ENCODE measurements around the gene IGSF8.

Gene IGSF8

DNA sequence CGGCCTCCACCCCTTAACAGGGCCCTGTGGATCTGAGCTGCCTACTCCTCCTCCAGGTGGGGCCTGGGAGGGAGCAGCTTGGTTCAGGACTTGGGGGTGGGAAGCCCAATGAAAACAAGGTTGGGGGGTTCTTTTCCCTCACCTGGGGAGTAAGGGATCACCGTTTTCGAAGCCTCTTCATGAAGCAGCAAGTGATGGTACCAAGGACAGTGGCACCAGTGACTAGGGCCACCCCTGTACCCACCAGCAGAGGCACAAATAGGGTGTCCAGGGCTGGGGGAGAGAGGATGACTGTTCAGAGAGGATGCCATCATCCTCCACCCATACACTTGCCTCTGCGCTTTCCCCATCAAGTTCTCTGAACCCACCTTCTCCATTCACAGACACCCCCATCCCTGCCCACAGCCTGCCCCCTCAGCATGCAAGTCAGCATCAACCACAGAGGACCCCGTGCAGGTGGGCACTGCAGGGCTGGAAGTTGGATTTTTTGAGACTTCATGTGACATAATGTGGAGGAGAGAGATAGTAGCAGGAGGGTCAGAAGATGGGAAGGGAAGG lies 6.7 kb downstream of the IGSF8 start:
- Mint-ChIP-seq H3K4me1 (ENCODE audit: low read depth) (peaks cover 20% of the 10 kb centered on the region), H3K36me3 (ENCODE audit: low read depth) (peaks cover 12% of the 10 kb centered on the region), H3K4me3 (no peak overlapping the region), H3K9me3 (no peaks in the 10 kb centered on the region), H3K27me3 (no peaks in the 10 kb centered on the region), H3K27ac (no peak overlapping the region)

DNA sequence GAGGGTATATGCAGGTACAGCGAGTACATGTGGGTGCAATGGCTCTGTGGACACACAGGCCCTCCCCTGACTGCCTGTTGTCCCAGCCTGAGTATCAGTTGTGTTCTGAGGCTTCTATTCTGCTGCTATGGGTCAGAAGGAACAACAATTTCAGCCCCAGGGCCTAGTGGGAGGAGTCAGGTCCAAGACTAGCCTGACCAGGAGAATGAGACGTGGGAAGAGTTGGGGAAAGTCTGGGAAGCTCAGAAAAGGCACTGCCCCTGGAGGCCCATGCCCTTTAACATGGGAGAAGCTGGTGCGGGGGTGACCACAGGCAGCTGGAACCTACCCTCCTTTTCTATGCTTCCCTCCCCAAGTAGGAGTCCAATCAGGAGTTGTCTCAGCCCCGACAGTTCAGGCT lies 7.7 kb downstream of the IGSF8 start:
- no peaks in the 10 kb centered on the region for H3K27me3 Mint-ChIP-seq
- H3K4me1 Mint-ChIP-seq (ENCODE audit: low read depth) = peaks cover 11% of the 10 kb centered on the region
- H3K4me3 Mint-ChIP-seq = no peak overlapping the region
- H3K36me3 Mint-ChIP-seq (ENCODE audit: low read depth) = peaks cover 13% of the 10 kb centered on the region
- no peak overlapping the region for H3K27ac Mint-ChIP-seq
- no peaks in the 10 kb centered on the region for H3K9me3 Mint-ChIP-seq

GRCh38 chr1:160089883-160090282 lies 8.5 kb downstream of the IGSF8 start:
- H3K4me1 Mint-ChIP-seq (ENCODE audit: low read depth) = peaks cover 8% of the 10 kb centered on the region
- H3K27ac Mint-ChIP-seq = no peak overlapping the region
- no peak overlapping the region for H3K4me3 Mint-ChIP-seq
- H3K9me3 Mint-ChIP-seq = no peaks in the 10 kb centered on the region
- H3K27me3 Mint-ChIP-seq = no peaks in the 10 kb centered on the region
- H3K36me3 Mint-ChIP-seq (ENCODE audit: low read depth) = peaks cover 19% of the 10 kb centered on the region

DNA sequence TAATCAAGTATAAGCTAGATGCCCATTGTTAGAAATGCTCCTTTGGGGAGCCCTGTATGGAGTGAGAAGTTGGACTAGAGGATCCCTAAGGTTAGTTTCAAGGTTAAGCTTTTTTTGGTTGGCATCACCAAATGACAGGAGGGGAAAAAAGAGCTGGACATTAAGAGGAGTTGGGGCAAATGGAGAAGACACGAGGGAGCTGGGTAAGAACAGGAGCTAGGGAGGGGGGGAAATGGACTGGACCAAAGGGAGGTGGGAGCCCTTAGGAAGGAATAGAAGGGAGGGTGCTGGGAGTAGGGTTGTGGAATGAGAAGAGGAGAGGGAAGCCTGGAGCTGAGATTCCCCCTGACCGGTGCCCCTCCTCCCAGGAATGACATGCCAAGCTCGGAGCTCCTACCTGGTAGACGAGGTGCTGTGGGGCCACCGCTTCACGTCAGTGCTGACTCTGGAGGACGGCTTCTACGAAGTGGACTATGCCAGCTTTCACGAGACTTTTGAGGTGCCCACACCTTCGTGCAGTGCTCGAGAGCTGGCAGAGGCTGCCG lies 11.2 kb downstream of the IGSF8 start:
- H3K27ac Mint-ChIP-seq = no peak overlapping the region
- H3K9me3 Mint-ChIP-seq = no peaks in the 10 kb centered on the region
- peaks cover 5% of the 10 kb centered on the region for H3K4me1 Mint-ChIP-seq (ENCODE audit: low read depth)
- H3K27me3 Mint-ChIP-seq = peaks cover 11% of the 10 kb centered on the region
- peaks cover 19% of the 10 kb centered on the region for H3K36me3 Mint-ChIP-seq (ENCODE audit: low read depth)
- H3K4me3 Mint-ChIP-seq = no peak overlapping the region

DNA sequence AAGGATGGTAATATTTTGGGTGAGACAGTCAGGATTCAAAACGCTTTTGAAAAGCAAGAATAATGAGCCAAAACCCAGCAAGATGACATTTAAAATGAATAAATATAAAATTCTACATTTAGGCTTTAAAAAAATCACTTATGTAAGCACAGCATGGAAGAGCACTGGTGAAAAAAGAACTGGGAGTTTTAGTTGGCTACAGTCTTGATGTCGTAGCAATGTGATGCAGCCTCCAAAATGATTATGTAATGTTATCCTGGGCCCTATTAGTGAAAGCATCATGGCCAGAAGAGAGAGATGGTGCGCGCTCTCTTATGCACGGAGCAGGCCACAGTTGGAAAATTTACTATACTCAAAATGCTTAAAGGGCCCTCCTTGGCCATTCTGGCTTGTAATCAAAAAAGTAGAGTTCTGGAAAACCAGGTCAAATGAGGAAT lies 11.9 kb downstream of the IGSF8 start:
- Mint-ChIP-seq H3K27me3 (peaks cover 18% of the 10 kb centered on the region), H3K4me3 (no peak overlapping the region), H3K36me3 (ENCODE audit: low read depth) (peaks cover 15% of the 10 kb centered on the region), H3K9me3 (no peaks in the 10 kb centered on the region), H3K27ac (no peak overlapping the region), H3K4me1 (ENCODE audit: low read depth) (peaks cover 5% of the 10 kb centered on the region)

DNA sequence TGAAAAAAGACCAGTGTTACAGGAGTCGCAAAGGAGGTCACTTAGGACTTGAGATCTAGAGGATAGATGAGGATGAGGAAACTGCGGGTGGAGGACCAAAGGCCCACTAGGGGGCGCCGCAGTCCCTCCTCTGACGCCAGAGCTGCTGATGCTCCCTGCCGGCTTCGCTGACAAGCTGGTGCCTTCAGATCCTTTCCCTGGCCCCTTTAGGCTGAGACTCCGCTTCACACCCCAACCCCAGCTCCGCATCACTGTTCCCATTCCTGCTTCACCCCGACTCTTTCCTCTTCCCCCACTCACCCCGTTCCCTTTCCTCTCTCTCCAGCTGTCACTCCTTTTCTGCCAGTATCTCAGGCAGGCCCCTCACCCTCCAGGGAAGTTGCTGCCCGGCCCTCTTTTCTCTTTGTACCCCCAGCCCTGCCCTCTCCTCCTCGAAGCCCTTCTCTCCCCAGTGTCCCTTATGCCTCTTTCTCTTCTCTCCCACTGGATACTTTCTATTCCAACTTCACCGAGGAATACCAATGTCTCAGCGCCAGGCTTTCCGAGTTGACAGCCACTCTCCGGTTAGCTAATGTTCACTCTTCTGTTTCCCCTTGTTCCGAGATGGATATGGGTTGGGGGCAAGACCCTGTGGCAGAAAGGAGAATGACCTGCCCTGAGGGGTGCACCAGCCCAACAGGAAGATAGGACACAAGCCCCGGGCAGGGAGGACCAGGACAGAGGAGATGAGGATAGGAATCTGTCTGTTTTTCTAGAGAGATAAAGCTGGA lies 12.5 kb downstream of the IGSF8 start:
- Mint-ChIP-seq H3K27me3 (peaks cover 23% of the 10 kb centered on the region), H3K4me1 (ENCODE audit: low read depth) (peaks cover 10% of the 10 kb centered on the region), H3K27ac (no peak overlapping the region), H3K36me3 (ENCODE audit: low read depth) (peaks cover 15% of the 10 kb centered on the region), H3K9me3 (no peaks in the 10 kb centered on the region), H3K4me3 (no peak overlapping the region)

GRCh38 chr1:160084771-160085321 lies 13.6 kb downstream of the IGSF8 start:
- Mint-ChIP-seq H3K36me3 (ENCODE audit: low read depth) (peaks cover 15% of the 10 kb centered on the region), H3K27me3 (peaks cover 32% of the 10 kb centered on the region), H3K4me3 (no peak overlapping the region), H3K4me1 (ENCODE audit: low read depth) (peaks cover 20% of the 10 kb centered on the region), H3K27ac (no peak overlapping the region), H3K9me3 (no peaks in the 10 kb centered on the region)

DNA sequence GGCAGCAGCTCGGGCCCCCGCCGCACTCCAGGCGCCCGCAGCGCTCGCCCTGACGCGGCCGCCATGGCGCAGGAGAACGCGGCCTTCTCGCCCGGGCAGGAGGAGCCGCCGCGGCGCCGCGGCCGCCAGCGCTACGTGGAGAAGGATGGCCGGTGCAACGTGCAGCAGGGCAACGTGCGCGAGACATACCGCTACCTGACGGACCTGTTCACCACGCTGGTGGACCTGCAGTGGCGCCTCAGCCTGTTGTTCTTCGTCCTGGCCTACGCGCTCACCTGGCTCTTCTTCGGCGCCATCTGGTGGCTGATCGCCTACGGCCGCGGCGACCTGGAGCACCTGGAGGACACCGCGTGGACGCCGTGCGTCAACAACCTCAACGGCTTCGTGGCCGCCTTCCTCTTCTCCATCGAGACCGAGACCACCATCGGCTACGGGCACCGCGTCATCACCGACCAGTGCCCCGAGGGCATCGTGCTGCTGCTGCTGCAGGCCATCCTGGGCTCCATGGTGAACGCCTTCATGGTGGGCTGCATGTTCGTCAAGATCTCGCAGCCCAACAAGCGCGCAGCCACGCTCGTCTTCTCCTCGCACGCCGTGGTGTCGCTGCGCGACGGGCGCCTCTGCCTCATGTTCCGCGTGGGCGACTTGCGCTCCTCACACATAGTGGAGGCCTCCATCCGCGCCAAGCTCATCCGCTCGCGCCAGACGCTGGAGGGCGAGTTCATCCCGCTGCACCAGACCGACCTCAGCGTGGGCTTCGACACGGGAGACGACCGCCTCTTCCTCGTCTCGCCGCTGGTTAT lies 14.2 kb downstream of the IGSF8 start:
- H3K27ac Mint-ChIP-seq = no peak overlapping the region
- H3K9me3 Mint-ChIP-seq = no peaks in the 10 kb centered on the region
- H3K36me3 Mint-ChIP-seq (ENCODE audit: low read depth) = peaks cover 14% of the 10 kb centered on the region
- H3K4me1 Mint-ChIP-seq (ENCODE audit: low read depth) = peaks cover 23% of the 10 kb centered on the region
- peak overlapping the region; percentile 49 for H3K4me3 Mint-ChIP-seq
- H3K27me3 Mint-ChIP-seq = peaks cover 37% of the 10 kb centered on the region

- H3K9me3 Mint-ChIP-seq = no peaks in the 10 kb centered on the region
- H3K4me1 Mint-ChIP-seq (ENCODE audit: low read depth) = peaks cover 27% of the 10 kb centered on the region
- H3K36me3 Mint-ChIP-seq (ENCODE audit: low read depth) = peaks cover 7% of the 10 kb centered on the region
- no peak overlapping the region for H3K4me3 Mint-ChIP-seq
- no peak overlapping the region for H3K27ac Mint-ChIP-seq
- H3K27me3 Mint-ChIP-seq = peaks cover 45% of the 10 kb centered on the region
Observed at GRCh38 chr1:160082926-160083325, 15.5 kb downstream of the IGSF8 start.

- peaks cover 7% of the 10 kb centered on the region for H3K36me3 Mint-ChIP-seq (ENCODE audit: low read depth)
- H3K4me3 Mint-ChIP-seq = no peak overlapping the region
- H3K4me1 Mint-ChIP-seq (ENCODE audit: low read depth) = peaks cover 27% of the 10 kb centered on the region
- peaks cover 45% of the 10 kb centered on the region for H3K27me3 Mint-ChIP-seq
- H3K9me3 Mint-ChIP-seq = no peaks in the 10 kb centered on the region
- no peak overlapping the region for H3K27ac Mint-ChIP-seq
Observed at GRCh38 chr1:160082487-160082886, 15.9 kb downstream of the IGSF8 start.

DNA sequence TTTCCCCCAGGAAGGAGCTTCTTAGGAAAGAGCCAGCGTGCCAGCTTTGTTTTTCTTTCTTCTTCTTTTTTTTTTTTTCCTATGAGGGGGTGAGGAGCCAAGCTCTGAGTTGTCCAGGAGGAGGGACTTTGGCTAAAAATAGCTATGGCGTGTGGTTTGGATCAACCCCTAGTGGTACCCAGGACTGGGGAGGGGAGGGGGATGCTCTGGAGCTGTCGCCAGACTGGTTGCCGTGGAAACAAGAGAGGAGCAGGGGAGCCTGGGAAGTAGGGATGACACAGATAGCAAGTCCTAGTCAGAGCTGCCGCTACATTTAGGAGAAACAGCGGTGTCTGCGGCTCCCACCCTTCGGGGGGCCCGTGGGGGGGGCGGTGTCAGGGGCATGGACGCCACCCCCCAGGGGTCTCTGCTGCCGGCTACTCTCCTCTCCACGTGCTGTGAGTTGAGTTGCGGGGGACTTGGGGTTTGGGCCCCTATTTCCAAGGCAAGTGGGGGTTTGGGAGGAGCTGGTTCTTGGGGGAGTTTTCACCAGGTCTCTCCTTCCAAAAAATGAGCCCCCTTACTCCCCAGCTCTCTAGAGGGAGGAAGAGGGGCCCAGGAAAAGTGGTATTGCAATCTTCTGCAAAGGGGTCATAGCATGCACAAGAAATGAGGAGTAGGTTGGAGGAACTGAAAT lies 17.0 kb downstream of the IGSF8 start, which contains the start of gene KCNJ9:
Gene KCNJ9, plus strand, starts transcription at position 278 of the 676 bp plus-strand sequence. CDS start 2,493 bp downstream, outside the sequence.
- Mint-ChIP-seq H3K36me3 (ENCODE audit: low read depth) (peaks cover 7% of the 10 kb centered on the region), H3K27ac (no peak within 1 kb of the TSS), H3K4me1 (ENCODE audit: low read depth) (peaks cover 27% of the 10 kb centered on the region), H3K27me3 (peaks cover 52% of the 10 kb centered on the region), H3K4me3 (no peak within 1 kb of the TSS), H3K9me3 (no peaks in the 10 kb centered on the region)

GRCh38 chr1:160080381-160081100 lies 17.9 kb downstream of the IGSF8 start:
- Mint-ChIP-seq H3K9me3 (no peaks in the 10 kb centered on the region), H3K27me3 (peaks cover 60% of the 10 kb centered on the region), H3K4me3 (no peak overlapping the region), H3K27ac (no peak overlapping the region), H3K36me3 (ENCODE audit: low read depth) (peaks cover 4% of the 10 kb centered on the region), H3K4me1 (ENCODE audit: low read depth) (peaks cover 27% of the 10 kb centered on the region)

DNA sequence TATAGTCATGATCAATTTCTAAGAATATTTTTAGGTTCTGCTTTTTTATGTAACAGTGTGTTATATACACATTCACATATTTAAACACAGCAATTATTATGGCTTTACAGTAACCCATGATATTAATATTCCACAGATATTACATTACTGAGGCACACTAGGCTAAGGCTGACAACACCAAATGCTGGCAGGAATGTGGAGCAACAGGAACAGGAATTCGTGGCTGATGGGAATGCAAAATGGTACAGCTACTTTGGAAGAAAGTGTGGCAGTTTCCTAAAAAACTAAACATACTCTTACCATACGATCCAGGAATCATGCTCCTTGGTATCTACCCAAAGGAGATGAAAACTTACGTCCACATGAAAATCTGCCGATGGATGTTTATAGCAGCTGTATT lies 19.0 kb downstream of the IGSF8 start:
- Mint-ChIP-seq H3K36me3 (ENCODE audit: low read depth) (no peaks in the 10 kb centered on the region), H3K4me1 (ENCODE audit: low read depth) (peaks cover 26% of the 10 kb centered on the region), H3K27me3 (peaks cover 68% of the 10 kb centered on the region), H3K9me3 (no peaks in the 10 kb centered on the region), H3K27ac (no peak overlapping the region), H3K4me3 (no peak overlapping the region)
